Measurements from ENCODE around the gene MAPK1IP1L.
"Not testable (repeated sequence)": the region's sequence is repeated elsewhere in the genome, so short reads cannot be mapped to it uniquely, and the experiment has no call there.

Gene MAPK1IP1L

DNA sequence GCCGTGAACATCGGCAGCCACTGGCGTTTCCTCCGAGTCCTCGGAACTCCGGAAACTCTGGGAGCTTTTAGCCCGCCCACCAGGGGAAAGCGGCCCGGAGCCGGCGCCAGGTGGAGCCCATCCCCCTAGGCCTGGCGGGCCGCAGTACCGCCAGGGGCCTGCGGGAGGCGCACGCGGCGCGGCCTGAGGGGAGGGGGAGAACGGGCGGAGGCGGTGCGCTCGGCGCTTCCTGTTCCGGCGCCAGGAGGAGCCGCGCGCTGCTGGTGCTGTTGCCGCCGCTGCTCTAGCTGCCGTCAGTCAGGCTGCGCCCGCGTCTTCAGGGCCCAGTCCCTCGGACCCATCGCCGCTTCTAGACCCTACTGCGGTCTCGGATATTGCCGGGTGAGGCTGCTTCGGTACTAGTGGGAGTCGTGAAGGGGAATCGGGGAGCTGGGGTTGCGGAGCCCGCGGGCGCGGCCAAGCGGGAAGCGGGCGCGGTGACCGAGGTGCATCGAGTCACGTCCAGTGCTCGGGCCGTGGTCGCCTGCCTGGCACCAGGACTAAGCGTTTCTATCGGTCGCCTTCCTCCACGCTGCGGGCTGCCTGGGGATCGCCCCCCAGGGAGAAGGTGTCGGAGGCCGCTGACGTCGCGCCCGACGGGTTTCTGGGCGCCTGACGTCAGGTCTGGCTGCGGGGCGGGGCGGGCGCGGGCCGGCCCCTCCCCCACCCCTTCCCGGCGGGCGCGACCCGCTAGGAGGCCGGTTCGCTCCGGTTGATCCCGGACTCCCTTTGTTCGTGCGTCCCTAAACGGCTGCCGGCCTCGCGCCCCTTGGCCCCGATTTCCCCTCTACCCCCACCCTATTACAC, at the start of gene MAPK1IP1L:
MAPK1IP1L (plus strand) TSS at position 225 of the 846 bp plus-strand sequence. CDS start 10,037 bp downstream, outside the sequence.
- H3K4me3 ChIP-seq (ENCODE audit: low read depth, low read length), result peak within 1 kb of the TSS; percentile 99

DNA sequence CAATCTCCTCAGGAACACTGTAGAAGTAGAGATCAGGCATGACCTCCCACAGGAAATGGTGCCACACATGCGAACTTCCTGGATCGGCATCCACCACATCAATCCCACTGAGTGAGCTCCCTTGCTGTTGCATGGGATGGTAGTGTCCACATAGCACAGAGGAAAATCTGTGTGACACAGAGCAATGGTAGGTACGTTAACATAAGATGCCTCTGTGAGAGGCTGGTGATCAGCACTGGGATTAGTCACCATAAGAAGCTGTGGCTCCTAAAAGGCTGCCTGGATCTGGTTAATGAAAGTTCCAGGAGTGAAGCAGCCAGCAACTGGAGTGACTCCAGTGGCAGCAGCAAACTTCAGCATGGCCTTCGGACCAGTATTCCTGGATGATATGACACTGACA, 46.4 kb upstream of the MAPK1IP1L start:
- H3K4me3 ChIP-seq (ENCODE audit: low read depth, low read length), result no peak overlapping the region

DNA sequence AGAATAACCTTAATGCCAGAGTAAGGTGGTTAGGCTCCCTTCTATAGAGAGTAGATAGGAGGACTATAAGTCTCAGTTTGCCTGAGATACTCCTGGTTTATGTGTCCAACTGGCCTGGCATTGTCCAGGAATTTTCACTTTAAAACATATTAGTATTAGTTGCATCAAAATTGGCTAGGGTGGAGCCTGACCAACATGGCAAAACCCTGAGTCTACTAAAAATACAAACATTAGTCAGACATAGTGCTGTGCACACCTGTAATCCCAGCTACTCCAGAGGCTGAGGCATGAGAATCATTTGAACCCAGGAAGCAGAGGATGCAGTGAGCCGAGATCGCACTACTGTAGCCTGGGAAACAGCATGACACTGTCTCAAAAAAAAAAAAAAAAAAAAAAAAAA, 36.4 kb upstream of the MAPK1IP1L start:
- no peak overlapping the region for H3K4me3 ChIP-seq (ENCODE audit: low read depth, low read length)

DNA sequence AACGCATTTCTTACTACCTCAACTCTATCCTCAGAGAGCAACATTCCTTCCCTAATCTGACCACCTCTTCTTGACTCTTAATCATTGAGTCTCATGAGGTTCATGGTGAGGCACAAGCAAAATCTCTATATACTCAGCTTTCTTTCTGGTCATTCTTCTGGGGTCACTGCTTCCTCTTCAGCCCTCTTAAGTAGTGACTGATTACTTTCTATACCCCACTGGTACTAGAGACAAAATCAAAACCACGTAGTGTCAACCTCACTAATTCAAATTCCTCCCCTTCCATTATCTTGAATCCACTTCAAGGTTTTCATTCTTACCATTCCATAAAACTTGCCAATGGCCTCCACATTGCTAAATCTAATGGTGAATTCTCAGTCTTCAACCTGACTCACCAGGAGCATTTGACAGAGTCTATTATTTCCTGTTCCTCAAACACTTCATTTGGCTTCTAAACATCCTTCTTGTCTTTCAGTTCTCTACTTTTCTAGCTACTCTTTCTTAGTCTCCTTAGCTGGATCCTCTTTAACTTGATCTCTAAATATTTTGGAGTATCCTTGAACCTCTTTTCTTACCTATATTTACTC, 31.4 kb upstream of the MAPK1IP1L start:
- no peak overlapping the region for H3K4me3 ChIP-seq (ENCODE audit: low read depth, low read length)

DNA sequence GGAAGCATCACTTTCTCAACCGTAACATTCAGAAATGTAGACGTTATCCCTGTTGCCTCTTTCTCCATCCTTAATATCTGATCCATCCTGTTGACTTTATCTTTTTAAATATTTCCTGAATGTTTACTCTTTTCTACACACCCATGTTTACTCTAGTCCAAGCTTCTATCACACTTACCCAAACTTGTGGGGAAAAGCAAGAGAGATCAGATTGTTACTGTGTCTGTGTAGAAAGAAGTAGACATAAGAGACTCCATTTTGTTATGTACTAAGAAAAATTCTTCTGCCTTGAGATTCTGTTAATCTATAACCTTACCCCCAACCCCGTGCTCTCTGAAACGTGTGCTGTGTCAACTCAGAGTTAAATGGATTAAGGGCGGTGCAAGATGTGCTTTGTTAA, 27.1 kb upstream of the MAPK1IP1L start:
- H3K4me3 ChIP-seq (ENCODE audit: low read depth, low read length), result not testable (repeated sequence)

DNA sequence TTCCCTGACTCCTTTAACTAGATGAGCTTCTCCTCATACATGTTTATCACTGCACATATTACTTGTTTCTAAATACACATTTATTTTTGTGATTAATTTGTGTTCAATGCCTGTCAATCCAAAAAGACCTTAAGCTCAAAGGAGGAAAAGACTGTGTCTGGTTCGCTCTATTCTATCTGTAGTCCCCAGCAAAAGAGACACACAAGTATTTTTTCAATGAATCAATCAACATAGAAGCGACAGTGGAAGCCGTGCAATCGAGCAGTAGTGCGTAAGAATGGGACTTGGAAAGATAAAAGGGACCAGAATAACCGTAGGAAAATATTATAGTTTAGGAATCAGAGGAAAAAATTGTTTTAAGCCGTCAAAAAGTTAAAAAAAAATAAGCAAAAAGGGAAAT, 25.5 kb upstream of the MAPK1IP1L start:
- peak overlapping the region; percentile 92 for H3K4me3 ChIP-seq (ENCODE audit: low read depth, low read length)

DNA sequence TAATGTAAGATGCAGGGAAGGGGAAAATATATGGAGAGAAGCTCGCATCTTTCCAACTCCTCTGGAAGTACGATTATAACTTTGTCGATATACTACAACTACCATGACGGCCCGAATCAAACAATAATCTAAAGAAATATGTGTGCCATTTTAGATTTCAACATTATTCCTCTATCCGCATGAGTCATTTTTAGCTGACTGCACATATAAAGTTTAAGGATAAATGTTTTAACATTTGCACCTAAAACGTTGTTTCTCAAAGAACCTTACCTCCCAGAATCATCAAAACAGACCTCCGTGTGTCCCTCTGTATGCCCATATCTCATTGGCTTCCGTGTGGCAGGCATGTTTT, 25.0 kb upstream of the MAPK1IP1L start:
- peak overlapping the region; percentile 92 for H3K4me3 ChIP-seq (ENCODE audit: low read depth, low read length)

DNA sequence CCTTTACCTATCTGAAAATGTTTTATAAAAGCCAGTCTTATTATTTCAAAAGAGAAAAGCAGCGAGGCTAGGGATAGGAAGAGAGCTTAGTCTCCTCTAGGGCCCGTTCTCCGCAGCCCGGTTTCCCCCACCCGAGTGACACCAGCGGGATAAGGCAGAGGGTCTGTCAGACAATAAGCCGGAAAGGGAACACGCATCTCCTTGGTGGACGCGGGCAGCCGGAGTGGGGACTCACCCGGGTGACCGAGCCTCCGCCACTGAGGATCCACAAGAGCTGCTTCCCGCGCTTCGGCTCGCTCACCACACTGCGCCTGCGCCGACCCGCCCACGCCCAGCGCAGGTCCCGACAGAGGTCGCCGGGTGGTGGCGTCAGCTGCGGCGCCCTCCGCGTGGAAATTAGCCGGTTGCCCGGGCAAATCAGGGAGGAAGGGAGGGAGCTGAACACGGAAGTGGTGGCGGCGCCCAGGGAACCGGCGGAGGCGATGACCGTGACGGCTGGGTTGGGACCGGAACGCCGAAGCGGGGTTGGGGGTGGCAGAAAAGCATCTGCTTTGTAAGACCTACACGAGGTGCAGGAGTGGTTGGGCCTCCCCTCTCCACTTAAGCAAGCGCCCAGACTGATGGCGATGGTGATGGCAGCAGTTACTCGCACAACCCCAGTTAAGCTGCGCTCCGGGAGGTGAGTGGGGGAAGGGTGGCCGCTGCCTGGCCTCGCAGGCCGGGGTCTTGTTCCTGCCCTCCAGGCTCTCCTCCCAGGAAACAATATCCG, 24.5 kb upstream of the MAPK1IP1L start, which contains the start of the genes SOCS4 and WDHD1:
SOCS4 (plus strand) TSS at position 444 of the 769 bp plus-strand sequence. CDS start 15,806 bp downstream, outside the sequence.
WDHD1 (minus strand) TSS at position 307 of the 769 bp plus-strand sequence. CDS start 312 bp downstream, outside the sequence.
- H3K4me3 ChIP-seq (ENCODE audit: low read depth, low read length), result peak within 1 kb of the TSS; percentile 92

DNA sequence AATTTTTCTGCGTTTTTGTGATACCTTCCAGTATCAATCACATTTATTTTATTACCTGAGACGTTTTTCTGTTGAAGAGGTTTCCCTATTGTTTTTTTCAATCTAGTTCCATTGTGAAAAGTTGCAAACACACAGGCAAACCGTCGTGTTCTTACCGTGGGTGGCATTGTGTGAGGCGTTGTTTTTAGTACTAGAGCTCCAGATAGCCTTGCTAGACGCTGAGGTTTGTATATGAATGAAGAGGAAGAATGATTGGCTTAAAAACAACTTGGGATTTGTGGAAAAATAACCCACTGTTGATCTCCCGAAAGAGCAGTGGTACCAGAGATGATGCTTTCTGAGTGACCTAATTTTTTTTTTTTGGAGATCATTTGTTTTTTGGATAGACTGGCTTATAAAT, 23.4 kb upstream of the MAPK1IP1L start:
- H3K4me3 ChIP-seq (ENCODE audit: low read depth, low read length), result peak overlapping the region; percentile 92

DNA sequence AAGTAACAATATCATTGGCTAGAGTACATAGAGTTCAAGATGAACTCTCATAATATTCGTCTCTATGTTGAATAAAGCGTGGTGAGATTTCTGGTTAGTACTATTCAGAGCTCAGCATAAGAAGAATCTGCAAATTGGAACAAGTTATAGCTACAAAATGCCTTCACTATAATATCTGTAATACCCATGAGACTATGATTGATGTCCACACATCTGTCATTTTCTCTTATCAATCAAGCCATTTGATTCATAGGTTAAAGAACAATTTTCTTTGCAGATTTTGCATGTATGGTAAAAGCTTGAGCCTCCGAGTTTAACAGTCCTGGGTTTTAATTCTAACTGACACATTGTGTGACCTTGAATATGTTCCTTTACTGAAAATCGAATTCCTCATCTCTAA, 23.0 kb upstream of the MAPK1IP1L start:
- peak overlapping the region; percentile 92 for H3K4me3 ChIP-seq (ENCODE audit: low read depth, low read length)

DNA sequence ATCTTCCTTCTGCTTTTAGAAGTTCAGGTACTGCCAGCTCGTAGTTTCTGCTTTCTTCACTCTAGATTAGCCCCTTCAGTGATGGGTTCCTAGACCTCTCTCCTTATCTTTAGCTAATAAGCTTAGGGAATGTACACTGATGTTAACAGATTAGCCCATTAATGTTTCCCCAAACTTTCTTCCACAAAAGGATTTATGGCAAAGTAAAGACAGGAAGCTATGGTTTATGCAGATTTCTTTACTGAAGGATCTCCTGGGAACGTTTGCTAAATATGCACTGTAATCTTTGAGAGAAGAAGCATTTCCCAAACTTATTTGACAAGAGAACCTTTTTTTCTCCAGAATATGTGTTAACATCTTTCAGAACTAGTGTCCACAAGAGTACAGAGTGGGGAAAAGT, 20.3 kb upstream of the MAPK1IP1L start:
- no peak overlapping the region for H3K4me3 ChIP-seq (ENCODE audit: low read depth, low read length)

DNA sequence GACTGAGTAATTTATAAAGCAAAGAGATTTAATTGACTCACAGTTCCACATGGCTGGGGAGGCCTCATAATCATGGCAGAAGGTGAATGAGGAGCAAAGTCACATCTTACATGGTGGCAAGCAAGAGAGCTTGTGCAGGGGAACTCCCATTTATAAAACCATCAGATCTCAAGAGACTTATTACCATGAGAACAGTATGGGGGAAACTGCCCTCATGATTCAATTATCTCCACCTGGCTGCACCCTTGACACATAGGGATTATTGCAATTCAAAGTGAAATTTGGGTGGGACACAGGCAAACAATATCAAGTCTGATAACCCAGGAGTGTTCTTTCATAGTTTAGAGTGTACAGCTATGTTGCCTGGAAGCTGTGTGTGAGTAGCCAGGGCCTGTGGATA, 13.5 kb upstream of the MAPK1IP1L start:
- H3K4me3 ChIP-seq (ENCODE audit: low read depth, low read length), result not testable (repeated sequence)

DNA sequence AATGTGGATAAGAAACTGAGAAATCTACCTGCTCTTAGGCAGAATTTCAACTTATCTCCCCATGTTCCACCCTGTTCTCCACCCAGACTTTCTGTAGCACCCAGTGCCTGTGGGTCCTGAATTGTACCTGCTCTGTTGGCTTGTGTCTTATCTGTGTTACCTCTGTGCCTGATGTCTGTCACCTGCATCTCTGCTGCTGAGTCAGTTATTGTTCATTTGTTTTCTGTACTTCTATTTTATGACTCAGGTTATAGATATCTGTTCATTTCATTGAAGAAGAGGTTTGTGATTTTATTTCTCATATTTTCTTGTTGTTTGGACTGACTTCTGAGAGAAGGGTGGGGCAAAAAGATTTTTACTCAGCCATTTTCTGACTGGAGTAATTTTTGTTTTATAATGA, 12.7 kb upstream of the MAPK1IP1L start:
- H3K4me3 ChIP-seq (ENCODE audit: low read depth, low read length), result no peak overlapping the region

DNA sequence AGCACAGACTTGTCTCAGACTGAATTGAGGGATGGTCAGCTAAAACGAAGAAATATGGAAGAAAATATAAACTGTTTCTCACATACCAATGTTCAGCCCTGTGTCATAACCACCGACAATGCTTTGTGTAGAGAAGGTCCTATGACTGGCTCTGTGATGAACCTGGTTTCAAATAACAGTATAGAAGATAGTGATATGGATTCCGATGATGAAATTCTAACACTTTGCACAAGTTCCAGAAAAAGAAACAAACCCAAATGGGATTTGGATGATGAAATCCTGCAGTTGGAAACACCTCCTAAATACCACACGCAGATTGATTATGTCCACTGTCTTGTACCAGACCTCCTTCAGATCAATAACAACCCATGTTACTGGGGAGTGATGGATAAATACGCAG, 7.9 kb upstream of the MAPK1IP1L start:
- H3K4me3 ChIP-seq (ENCODE audit: low read depth, low read length), result no peak overlapping the region

DNA sequence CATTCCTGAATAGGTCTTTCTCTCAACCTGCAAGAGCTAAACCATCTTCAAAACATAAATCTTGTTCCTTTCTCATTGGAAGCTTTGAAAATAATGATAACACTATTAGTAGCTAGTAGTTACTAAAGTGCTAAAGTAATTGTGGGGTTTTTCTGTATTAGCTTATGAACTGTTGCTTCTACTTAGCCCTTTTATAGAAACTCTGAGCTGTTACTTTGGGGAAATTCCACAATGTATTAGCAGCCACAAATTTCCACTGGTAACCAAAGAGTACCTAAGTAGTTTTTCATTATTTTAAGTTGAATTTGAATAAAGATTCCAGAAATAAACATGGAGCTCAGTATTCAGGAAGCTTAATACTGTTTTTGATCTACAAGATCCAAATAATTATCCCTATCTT, 6.4 kb upstream of the MAPK1IP1L start:
- no peak overlapping the region for H3K4me3 ChIP-seq (ENCODE audit: low read depth, low read length)

DNA sequence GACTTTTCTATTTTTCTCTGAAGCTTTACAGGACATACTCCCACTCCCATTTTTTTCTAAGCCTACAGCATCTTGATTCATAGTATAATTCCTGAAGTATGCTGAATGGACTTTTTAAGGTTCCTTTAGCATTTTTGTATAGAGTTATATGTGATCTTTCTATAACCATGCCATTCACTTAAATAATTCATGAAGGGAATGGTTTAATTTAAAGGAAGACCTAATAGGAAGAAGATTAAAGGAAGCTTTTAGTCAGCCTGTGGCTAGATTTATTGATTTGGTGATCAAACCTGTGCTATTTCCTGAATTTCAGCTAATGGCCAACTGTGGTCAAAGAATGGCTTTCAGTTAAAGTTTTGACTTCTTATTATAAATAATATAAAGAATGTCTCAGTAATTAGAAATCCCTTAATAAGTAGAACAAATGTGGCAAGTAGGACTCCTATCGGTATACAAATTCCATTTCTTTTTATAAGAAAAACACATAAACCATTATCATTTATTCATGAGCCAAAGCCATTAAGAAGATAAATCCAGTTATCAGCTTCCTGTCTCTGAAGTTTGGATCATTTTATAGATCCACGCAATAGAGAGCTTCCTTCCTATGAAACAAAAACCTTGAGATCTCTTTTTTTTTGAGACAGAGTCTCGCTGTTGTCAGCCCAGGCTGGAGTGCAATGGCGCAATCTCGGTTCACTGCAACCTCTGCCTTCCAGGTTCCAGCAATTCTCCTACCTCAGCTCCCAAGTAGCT, 4.0 kb upstream of the MAPK1IP1L start:
- H3K4me3 ChIP-seq (ENCODE audit: low read depth, low read length), result no peak overlapping the region

DNA sequence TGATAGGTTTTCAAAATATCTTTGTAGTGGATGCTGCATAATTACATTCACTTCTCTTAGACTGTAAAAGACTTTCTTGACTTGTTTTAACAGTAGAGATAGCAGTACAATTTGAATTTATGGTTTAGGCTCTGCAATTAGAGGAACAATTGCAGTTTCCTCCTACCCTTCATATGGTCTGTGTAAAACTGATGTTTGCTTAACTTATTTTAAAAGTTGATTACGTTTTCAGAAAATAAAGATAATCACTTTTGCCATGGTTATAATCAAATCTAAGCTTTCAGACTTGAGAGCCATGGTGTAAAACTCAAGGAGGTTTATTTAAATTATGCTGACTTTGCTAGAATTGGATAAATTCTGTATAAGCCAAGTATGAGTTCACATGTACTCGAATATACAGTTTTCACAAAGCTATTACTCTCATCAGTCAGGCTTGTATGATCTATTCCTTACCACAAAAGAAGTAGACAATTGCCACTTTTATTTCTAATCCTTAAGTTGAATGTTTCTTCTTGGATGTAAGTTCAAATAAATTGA, 2.5 kb upstream of the MAPK1IP1L start:
- no peak overlapping the region for H3K4me3 ChIP-seq (ENCODE audit: low read depth, low read length)

DNA sequence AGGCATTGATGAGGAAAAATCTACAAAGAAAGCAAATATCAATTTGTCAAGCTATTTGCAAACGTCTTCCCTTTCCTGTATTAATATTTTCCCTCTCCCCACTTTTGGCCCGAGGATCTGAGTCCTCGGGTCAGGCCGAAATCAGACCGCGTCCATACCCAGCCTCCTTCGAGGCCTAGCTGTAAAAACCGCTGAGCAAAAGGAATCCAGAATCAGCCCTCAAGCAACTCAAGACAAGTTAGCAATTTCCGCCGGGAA, 353 bp upstream of the MAPK1IP1L start:
- peak overlapping the region; percentile 99 for H3K4me3 ChIP-seq (ENCODE audit: low read depth, low read length)

DNA sequence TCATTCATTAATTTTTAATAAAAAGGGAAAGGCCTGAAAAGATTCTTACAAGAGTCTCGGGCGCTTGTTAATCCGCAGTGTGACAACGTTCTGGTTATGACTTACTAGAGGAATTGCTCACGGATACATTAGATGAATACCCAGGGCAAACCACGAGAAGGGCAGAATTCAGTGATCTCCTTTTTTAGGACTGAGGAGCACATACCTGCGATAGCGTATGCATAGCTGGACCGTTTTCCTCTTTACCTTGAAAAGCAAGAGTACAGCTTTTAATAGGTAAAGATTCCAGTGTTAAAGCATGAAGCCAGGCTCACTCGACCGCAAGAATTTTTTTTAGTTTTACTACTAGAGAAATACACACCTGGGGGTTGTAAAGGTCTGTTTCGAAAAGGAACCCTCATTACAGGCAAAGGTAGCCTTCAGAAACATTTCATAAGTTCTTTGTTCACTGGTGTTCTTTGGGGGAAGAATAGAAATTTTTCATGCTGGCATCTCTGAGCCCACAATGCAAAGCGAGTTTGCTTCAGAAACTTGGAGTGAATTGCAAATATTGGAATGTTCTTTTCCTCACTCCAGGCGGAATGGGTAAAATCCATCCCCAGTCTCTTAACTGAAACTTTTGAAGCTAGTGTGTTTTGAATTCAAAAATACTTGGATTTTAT, 953 bp downstream of the MAPK1IP1L start:
- H3K4me3 ChIP-seq (ENCODE audit: low read depth, low read length), result peak overlapping the region; percentile 99

DNA sequence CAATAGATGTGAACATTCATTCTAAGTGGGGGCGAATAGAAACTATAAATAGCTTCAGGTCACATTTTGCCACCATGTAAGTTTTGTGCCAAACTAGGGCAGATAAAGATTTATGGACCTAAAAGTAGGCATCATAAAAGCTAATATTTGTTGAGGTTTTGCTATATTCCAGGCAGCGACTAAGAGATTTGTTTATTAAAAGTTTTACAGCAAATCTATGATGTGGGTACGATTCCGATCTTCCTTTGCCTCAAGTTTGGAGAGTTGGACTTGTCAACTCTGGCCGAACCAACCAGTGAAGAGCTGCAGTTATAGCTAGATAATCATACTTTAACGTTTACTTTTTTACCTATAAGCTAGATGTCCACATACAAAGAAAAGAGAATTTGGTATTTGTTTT, 1.6 kb downstream of the MAPK1IP1L start:
- peak overlapping the region; percentile 99 for H3K4me3 ChIP-seq (ENCODE audit: low read depth, low read length)
